Activated naive CD8-positive, alpha-beta T cell treated with anti-CD3 and anti-CD28 coated beads, Interleukin-2, amount 50 U/mL, for 24 hours (primary cell): ENCODE results near the gene ZNF22.

Experiments used
- ATAC-seq: fragments of 150-1000 bp; cut with Tn5 transposase; one replicate; pipeline ENCODE4 v1.10.0; 2021
- DNase-seq: peaks from one replicate; pipeline ENCODE4 v3.0.0; 2021
- H3K27ac Mint-ChIP-seq: one replicate; pipeline ENCODE4 v1.8.0; 2021; ENCODE audit warnings: mild to moderate bottlenecking, mixed read lengths
- H3K27me3 Mint-ChIP-seq: one replicate; pipeline ENCODE4 v1.8.0; 2021; ENCODE audit warnings: mixed read lengths
- H3K36me3 Mint-ChIP-seq: one replicate; pipeline ENCODE4 v1.8.0; 2021; ENCODE audit warnings: low read depth, mixed read lengths
- H3K4me1 Mint-ChIP-seq: one replicate; pipeline ENCODE4 v1.8.0; 2021; ENCODE audit warnings: mixed read lengths
- H3K4me3 Mint-ChIP-seq: one replicate; pipeline ENCODE4 v1.8.0; 2021; ENCODE audit warnings: mild to moderate bottlenecking, moderate library complexity, mixed read lengths
- H3K9me3 Mint-ChIP-seq: one replicate; pipeline ENCODE4 v1.8.0; 2021; ENCODE audit warnings: mixed read lengths

Gene ZNF22

GRCh38 chr10:44960482-44961229 lies 40.1 kb upstream of the ZNF22 start:
- H3K27ac Mint-ChIP-seq = peak overlapping the region; percentile 31
- peaks cover 2% of the 10 kb centered on the region for H3K27me3 Mint-ChIP-seq
- peaks cover 30% of the 10 kb centered on the region for H3K4me1 Mint-ChIP-seq
- H3K4me3 Mint-ChIP-seq = peak overlapping the region; percentile 40
- DNase-seq (no peak), ATAC-seq (no peak)
- no peaks in the 10 kb centered on the region for H3K9me3 Mint-ChIP-seq
- peaks cover 4% of the 10 kb centered on the region for H3K36me3 Mint-ChIP-seq

DNA sequence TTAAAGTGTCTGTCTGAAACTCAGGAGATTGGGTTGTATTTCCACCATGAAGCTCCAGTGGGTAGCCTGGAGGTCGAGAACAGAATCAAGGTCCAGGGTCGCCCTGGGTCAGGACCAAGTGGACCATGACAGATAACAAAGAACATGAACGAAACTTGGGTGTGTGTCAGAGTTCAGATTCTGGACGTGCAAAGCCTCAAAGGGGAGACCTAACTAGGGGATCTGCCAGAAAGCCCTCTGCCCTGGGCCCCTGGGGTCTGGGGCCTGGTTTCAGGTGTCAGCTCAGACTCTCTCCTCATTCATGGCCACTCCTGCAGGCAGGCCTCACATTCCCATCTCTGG lies 39.5 kb upstream of the ZNF22 start:
- no peak for DNase-seq
- H3K27ac Mint-ChIP-seq = peak overlapping the region; percentile 31

DNA sequence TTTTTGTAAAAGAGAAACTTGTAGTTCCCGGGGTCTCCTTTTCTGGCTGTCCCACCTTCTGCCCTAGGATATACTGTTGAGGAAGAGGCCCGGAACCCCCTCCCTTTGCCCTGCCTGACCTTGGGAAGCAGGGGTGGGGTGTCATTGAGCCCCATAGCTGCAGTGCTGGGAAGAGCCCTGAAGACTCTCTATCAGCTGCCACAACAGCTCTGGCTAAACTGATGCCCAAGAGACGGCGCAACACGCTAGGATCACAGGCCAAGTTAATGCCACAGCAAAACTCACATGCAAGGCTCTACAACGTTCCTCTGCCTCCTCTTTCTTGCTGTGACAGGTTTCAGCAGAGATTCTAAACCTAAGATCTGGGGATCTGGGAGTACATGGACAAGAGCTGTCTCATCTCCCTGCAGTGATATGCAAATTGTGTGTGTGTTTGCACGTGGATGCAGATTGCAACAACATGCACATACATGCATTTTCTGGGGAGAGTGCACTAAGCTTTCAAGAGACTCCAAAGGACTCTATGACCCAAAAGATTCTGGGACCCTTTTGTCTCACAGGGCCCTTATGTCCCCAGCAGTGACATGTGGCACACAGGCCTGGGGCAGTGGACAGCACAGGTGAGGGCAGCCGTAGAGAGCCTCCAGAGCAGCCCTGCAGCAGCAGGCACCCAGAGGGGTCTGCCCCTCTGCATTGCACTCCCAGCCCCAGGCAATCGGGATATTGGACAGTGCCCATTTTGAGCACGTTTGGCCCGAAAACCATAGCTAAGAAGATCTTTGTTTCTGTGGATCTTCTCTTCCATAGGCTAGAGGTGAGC lies 38.6 kb upstream of the ZNF22 start:
- Mint-ChIP-seq H3K4me3 (no peak overlapping the region), H3K27me3 (peaks cover 2% of the 10 kb centered on the region), H3K4me1 (peaks cover 43% of the 10 kb centered on the region), H3K27ac (no peak overlapping the region), H3K9me3 (no peaks in the 10 kb centered on the region), H3K36me3 (no peaks in the 10 kb centered on the region)
- DNase-seq (no peak), ATAC-seq (no peak)

More for the DNA sequence above, 39.5 kb upstream of the ZNF22 start:
- peaks cover 35% of the 10 kb centered on the region for H3K4me1 Mint-ChIP-seq
- H3K4me3 Mint-ChIP-seq = peak overlapping the region; percentile 18
- H3K27me3 Mint-ChIP-seq = peaks cover 2% of the 10 kb centered on the region
- H3K36me3 Mint-ChIP-seq = peaks cover 4% of the 10 kb centered on the region
- H3K9me3 Mint-ChIP-seq = no peaks in the 10 kb centered on the region
- no peak for ATAC-seq

DNA sequence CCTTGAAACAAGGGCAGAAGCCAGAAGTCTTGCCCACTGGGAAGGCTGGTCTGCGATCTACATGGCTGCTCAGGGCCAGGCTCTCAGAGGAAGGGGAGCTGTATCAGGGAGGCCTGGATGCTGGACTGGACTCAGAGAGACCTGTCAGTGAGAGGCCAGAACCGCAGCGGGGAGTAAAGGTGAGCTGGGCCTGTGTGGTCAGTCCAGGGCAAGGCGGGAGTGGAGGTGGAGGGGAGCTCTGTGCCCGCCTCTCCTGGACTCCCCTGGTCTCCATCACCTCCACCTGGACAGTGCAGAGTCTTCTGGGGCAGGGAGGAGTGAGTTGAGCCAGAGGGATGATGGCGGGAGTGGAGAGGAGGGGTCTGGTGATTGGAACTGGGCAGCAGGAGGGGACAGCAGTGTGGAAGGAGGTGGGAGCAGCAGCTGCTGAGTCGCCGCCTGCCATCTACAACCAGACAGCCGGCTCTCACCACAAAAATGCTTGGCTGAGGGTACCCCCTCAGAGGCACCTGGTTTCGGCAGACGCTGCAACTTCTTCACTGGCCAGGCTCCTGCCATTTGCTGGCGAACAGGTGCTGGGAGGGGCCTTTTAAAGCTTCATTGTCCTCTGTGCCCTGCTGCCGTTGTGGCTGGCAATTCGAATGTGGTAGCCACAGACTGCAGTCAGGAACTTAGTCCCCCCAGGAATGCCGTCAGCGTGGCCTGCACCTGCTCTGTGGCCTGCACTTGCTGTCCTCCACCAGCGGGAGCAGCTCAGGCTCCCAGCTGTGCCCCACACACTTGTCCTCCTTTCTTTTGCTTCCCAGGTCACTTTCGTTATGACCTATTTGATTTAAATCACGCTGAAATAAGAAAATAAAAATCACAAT lies 37.6 kb upstream of the ZNF22 start:
- Mint-ChIP-seq H3K27ac (no peak overlapping the region), H3K4me3 (no peak overlapping the region), H3K4me1 (peaks cover 45% of the 10 kb centered on the region)

DNA sequence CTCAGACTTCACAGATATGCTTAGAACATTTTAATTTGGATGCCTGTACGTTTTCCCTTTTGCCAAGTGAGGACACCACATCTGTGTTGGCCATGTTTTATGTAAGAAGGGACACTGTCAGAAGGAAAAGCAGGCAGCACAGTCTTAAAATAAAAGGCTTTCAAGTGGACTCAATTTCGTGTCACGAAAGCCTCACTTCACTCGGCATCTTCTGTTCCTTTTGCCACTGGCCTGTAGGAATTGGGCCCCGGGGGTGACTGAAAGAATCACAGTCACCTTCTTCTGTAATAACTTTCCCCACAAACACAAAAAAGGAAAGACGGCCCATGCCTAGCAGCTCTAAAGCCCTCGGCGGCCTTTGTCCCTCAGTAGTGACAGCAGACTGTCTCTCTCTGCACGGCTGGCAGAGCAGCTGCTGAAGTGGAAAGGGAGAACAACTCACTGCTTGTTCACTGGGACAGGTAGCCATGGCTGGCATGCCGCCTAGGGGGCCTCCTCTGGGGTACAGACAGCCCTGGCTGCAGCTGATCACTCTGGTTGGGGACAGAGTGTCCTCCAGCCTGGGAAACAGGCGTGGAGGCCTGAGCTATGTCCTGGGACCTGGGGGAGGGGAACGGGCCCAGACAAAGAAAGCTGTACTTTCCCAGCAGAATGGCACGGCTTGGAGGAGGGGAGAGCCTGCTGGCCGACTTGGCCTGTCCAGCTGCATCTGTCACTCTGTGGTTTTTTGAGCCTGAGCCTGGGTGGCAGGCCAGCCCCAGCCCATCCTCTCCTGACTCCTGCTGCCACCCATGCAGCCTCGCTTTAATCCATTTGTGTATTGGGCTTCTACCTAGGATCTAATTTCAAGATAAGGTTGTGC lies 36.7 kb upstream of the ZNF22 start:
- no peak for ATAC-seq
- Mint-ChIP-seq H3K4me3 (no peak overlapping the region), H3K9me3 (no peaks in the 10 kb centered on the region), H3K36me3 (no peaks in the 10 kb centered on the region), H3K27ac (no peak overlapping the region), H3K4me1 (peaks cover 45% of the 10 kb centered on the region), H3K27me3 (peaks cover 2% of the 10 kb centered on the region)
- no peak for DNase-seq

More for the DNA sequence above, 37.6 kb upstream of the ZNF22 start:
- H3K27me3 Mint-ChIP-seq = peaks cover 2% of the 10 kb centered on the region
- DNase-seq (no peak), ATAC-seq (no peak)
- no peaks in the 10 kb centered on the region for H3K36me3 Mint-ChIP-seq
- H3K9me3 Mint-ChIP-seq = no peaks in the 10 kb centered on the region

- no peaks in the 10 kb centered on the region for H3K9me3 Mint-ChIP-seq
- ATAC-seq (no peak), DNase-seq (no peak)
- peaks cover 52% of the 10 kb centered on the region for H3K4me1 Mint-ChIP-seq
- H3K36me3 Mint-ChIP-seq = no peaks in the 10 kb centered on the region
- no peak overlapping the region for H3K27ac Mint-ChIP-seq
- no peak overlapping the region for H3K4me3 Mint-ChIP-seq
- peaks cover 2% of the 10 kb centered on the region for H3K27me3 Mint-ChIP-seq
Observed at GRCh38 chr10:44965104-44965503, 35.6 kb upstream of the ZNF22 start.

DNA sequence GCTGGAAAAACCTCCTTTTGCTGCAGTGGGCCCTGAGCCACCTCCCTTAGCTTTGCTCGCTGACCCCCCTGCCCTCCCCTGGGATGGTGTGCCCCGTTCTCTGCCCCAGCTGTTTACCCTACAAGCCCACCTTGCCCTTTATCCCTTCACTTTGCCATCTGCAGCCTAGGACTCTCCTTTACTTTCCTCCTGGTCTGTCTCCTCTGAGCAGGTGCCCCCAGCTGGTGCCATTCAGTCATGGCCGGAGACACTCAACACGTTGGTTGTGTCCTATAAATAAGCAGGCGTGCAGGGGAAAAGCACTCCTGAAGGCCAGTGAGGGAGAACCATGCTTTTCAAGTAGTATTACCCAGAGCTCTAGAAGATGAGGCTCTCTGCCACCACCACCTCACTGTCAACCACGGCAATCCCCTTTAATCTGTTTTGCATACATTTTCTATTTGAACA lies 35.0 kb upstream of the ZNF22 start:
- Mint-ChIP-seq H3K36me3 (no peaks in the 10 kb centered on the region), H3K27ac (peak overlapping the region; percentile 86), H3K4me1 (peaks cover 49% of the 10 kb centered on the region), H3K27me3 (peaks cover 2% of the 10 kb centered on the region), H3K4me3 (no peak overlapping the region), H3K9me3 (no peaks in the 10 kb centered on the region)
- ATAC-seq = peak; percentile 40
- no peak for DNase-seq

DNA sequence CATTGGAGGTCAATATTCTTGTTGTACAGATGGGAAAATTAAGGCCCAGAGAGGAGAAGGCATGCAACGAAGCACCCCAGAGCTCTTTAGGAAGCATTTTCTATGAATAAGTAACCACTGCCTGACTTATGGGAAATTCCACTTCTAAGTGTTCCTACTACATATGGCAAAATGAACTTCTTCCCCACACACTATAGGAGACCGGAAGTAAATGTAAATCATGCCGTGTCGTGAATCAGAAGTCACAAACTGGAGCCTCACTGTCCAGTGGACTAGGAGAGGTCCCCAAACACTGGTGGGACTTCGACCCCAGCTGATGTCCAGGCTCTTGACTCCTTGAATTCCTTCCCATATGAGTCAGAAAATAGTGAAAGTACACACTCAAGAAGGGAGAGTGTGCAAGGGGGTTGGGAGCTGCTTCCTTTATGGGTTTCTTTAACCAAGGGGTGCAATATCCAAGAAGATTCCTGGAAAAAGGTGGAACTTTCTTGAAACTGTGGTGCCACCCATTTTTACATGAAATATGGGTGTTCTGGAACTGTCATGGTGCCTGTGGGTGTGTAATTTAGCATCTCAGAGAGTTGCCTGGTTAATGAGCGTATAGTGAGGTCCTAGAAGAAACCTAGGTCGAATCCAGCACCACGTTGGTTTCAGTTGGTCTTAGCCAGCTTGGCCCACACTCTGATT lies 34.5 kb upstream of the ZNF22 start:
- H3K27me3 Mint-ChIP-seq = peaks cover 2% of the 10 kb centered on the region
- H3K36me3 Mint-ChIP-seq = no peaks in the 10 kb centered on the region
- DNase-seq = no peak
- peak; percentile 17 for ATAC-seq
- peak overlapping the region; percentile 3 for H3K4me3 Mint-ChIP-seq
- peaks cover 49% of the 10 kb centered on the region for H3K4me1 Mint-ChIP-seq
- H3K9me3 Mint-ChIP-seq = no peaks in the 10 kb centered on the region
- peak overlapping the region; percentile 86 for H3K27ac Mint-ChIP-seq

DNA sequence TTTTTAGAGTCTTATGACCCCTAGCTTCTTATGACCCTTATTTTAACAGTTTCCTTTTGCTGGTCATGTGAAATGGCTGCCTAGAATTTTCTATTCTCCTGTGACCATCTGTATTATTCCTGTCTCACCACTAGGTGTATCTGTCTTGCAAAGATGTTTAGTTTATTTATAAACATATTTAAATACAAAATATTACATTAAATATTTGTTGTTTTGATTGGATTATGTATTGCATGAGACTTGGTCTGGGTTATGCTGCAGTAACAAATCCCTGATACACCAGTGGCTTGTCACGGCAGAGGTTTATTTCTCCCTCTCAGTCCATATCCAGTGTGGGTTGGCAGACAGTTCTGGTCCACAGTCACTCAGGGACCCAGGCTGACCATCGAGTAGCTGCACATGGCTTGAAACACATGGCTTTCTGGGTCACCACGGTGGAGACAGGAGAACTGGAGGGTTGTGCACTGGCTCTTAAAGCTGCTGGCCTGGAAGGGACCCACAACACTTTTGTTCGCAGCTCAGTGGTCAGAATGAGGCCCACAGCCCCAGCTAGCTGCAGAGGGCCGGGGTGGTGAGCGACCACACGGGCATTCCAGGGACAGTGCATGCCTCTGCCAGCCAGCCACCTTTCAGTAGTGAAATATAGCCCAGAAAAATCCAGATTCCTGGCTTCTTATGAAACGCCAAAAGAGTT lies 33.8 kb upstream of the ZNF22 start:
- no peak for DNase-seq
- Mint-ChIP-seq H3K4me3 (no peak overlapping the region), H3K27ac (no peak overlapping the region), H3K4me1 (peaks cover 49% of the 10 kb centered on the region), H3K9me3 (no peaks in the 10 kb centered on the region), H3K36me3 (no peaks in the 10 kb centered on the region), H3K27me3 (peaks cover 2% of the 10 kb centered on the region)
- no peak for ATAC-seq

GRCh38 chr10:44967616-44968015 lies 33.1 kb upstream of the ZNF22 start:
- H3K4me1 Mint-ChIP-seq = peaks cover 51% of the 10 kb centered on the region
- H3K4me3 Mint-ChIP-seq = peak overlapping the region; percentile 2
- peak overlapping the region; percentile 72 for H3K27ac Mint-ChIP-seq
- DNase-seq (no peak), ATAC-seq (peak; percentile 25)
- H3K27me3 Mint-ChIP-seq = peaks cover under 1% of the 10 kb centered on the region
- H3K9me3 Mint-ChIP-seq = no peaks in the 10 kb centered on the region
- no peaks in the 10 kb centered on the region for H3K36me3 Mint-ChIP-seq

- DNase-seq (peak; percentile 29), ATAC-seq (peak; percentile 53)
- Mint-ChIP-seq H3K4me1 (peaks cover 53% of the 10 kb centered on the region), H3K27me3 (no peaks in the 10 kb centered on the region), H3K27ac (peak overlapping the region; percentile 72), H3K36me3 (no peaks in the 10 kb centered on the region), H3K9me3 (no peaks in the 10 kb centered on the region), H3K4me3 (peak overlapping the region; percentile 2)
Observed at GRCh38 chr10:44968091-44968490, 32.6 kb upstream of the ZNF22 start.

GRCh38 chr10:44968500-44969400 lies 32.0 kb upstream of the ZNF22 start:
- peak; percentile 53 for ATAC-seq
- Mint-ChIP-seq H3K36me3 (no peaks in the 10 kb centered on the region), H3K4me3 (peak overlapping the region; percentile 23), H3K9me3 (no peaks in the 10 kb centered on the region), H3K27me3 (no peaks in the 10 kb centered on the region), H3K27ac (peak overlapping the region; percentile 72), H3K4me1 (peaks cover 60% of the 10 kb centered on the region)
- peak; percentile 31 for DNase-seq
